HepG2 (cell line): ENCODE data around the gene MPC1. TPM values are rescaled to one million over a fixed set of nuclear protein-coding genes. Genes with fewer than 3 reads are reported as not detected.
A peak's percentile ranks its signal among the peaks of the same experiment; 100 is the strongest.

Source experiments
- ATAC-seq: fragments of 200-7000 bp; cut with Tn5 transposase; 3 replicates; pipeline ENCODE4 v1.9.1; 2020; ENCODE audit warnings: mild to moderate bottlenecking, moderate library complexity
- BruUV-seq: library from RNA; stranded (reverse); fragments of 400-500 nt; replicated peaks from 2 replicates; lab custom pipeline; 2021; lab: Mats Ljungman, UMichigan
- CTCF ChIA-PET: fragments of 300-600 bp; formaldehyde crosslinking; extraction: SDS; loops from one replicate; lab custom pipeline; 2021; ENCODE audit warnings: low total read pairs, inconsistent platforms, low intra/inter-chr PET ratio; lab: Yijun Ruan, JAX
- POLR2A ChIA-PET: fragments of 350-600 bp; sonication (Branson Sonifier 250); formaldehyde crosslinking; loops from one replicate; lab custom pipeline; 2020; ENCODE audit warnings: antibody characterized with exemption, inconsistent platforms; lab: Yijun Ruan, JAX
- DNase-seq: peaks from one replicate; pipeline ENCODE4 v3.0.0-alpha.2; 2015; ENCODE audit warnings: low spot score
- FAIRE-seq: peaks from 3 replicates; lab custom pipeline; 2011; peaks lifted over from hg19 to GRCh38; lab: Jason Lieb, UNC
- H2AFZ ChIP-seq: one replicate; pipeline ENCODE4 v1.6.1; 2011; ENCODE audit warnings: low read length, inconsistent platforms
- H3K27ac ChIP-seq: fragments of 300-600 bp; 3 replicates; pipeline ENCODE4 v1.8.0; 2011; ENCODE audit warnings: mixed run types, mild to moderate bottlenecking, mixed read lengths, low read length, inconsistent platforms; ENCODE audit not compliant: insufficient read depth; ENCODE audit errors: extremely low read length
- H3K27me3 ChIP-seq, 2 experiments: fragments of 200-600 bp in 1 of 2; 2 replicates in 1 of 2; 3 replicates in 1 of 2; pipeline versions ENCODE4 v1.6.0 to v1.8.0; 2011; ENCODE audit warnings: low read length in 2 of 2, mild to moderate bottlenecking in 2 of 2, moderate library complexity in 2 of 2, inconsistent platforms in 1 of 2; ENCODE audit not compliant: insufficient read depth in 2 of 2, control insufficient read depth in 1 of 2
- H3K36me3 ChIP-seq, 2 experiments: fragments of 200-600 bp in 1 of 2; replicated peaks in 1 of 2; 2 replicates in 1 of 2; 3 replicates in 1 of 2; pipeline versions ENCODE4 v1.5.1 to v1.8.0; 2011; ENCODE audit warnings: low read length in 2 of 2, inconsistent platforms in 1 of 2; ENCODE audit not compliant: insufficient read depth in 2 of 2, control insufficient read depth in 1 of 2
- H3K4me1 ChIP-seq: 2 replicates; pipeline ENCODE4 v1.5.1; 2012; ENCODE audit warnings: low read length, inconsistent platforms; ENCODE audit not compliant: insufficient read depth
- H3K4me2 ChIP-seq: 2 replicates; pipeline ENCODE4 v1.6.0; 2011; ENCODE audit warnings: low read depth, low read length, inconsistent platforms
- H3K4me3 ChIP-seq, 3 experiments: fragments of 200-600 bp in 1 of 3; sonication (generic), shearing (Covaris generic) in 1 of 3; replicated peaks in 1 of 3; 2 replicates each; pipeline ENCODE4 v1.5.1; 2011 to 2016; ENCODE audit warnings: low read length in 3 of 3, inconsistent platforms in 2 of 3, low read depth in 2 of 3, mild to moderate bottlenecking in 2 of 3, control low read depth in 1 of 3, mixed read lengths in 1 of 3; ENCODE audit not compliant: insufficient read depth in 1 of 3
- H3K79me2 ChIP-seq: one replicate; pipeline ENCODE4 v1.6.1; 2011; ENCODE audit warnings: low read length, inconsistent platforms; ENCODE audit not compliant: insufficient read depth
- H3K9ac ChIP-seq: 2 replicates; pipeline ENCODE4 v1.6.0; 2011; ENCODE audit warnings: mild to moderate bottlenecking, low read depth, low read length, inconsistent platforms; ENCODE audit not compliant: insufficient read depth
- H3K9me3 ChIP-seq: 2 replicates; pipeline ENCODE4 v1.5.1; 2012; ENCODE audit warnings: mild to moderate bottlenecking, low read length
- H4K20me1 ChIP-seq: 2 replicates; pipeline ENCODE4 v1.6.0; 2011; ENCODE audit warnings: inconsistent platforms, mild to moderate bottlenecking, low read length, moderate library complexity; ENCODE audit not compliant: insufficient read depth
- ATAD3A ChIP-seq: sonication (generic); formaldehyde crosslinking; IDR thresholded peaks from 2 replicates; pipeline ENCODE4 v1.4.0; 2020; ENCODE audit warnings: missing genetic modification reagents
- CEBPG ChIP-seq: IDR thresholded peaks from 2 replicates; pipeline ENCODE4 v1.6.1; 2016
- CREB1 ChIP-seq, 2 experiments: fragments of 450-650 bp in 1 of 2; IDR thresholded peaks; 2 replicates each; pipeline ENCODE4 v1.6.1; 2016 to 2017; ENCODE audit warnings: control low read depth in 1 of 2, mild to moderate bottlenecking in 1 of 2, missing compliant biosample characterization in 1 of 2, missing genetic modification characterization in 1 of 2
- EP300 ChIP-seq, 3 experiments: sonication (generic) in 1 of 3; formaldehyde crosslinking in 1 of 3; IDR thresholded peaks; 2 replicates each; pipeline versions ENCODE4 v1.5.1 to v1.6.1; 2011 to 2020; ENCODE audit warnings: low read depth in 2 of 3, low read length in 2 of 3, borderline replicate concordance in 1 of 3, improper control_type of control experiment in 1 of 3, mild to moderate bottlenecking in 1 of 3, missing genetic modification reagents in 1 of 3, moderate library complexity in 1 of 3
- ISL2 ChIP-seq: sonication (generic); formaldehyde crosslinking; IDR thresholded peaks from 2 replicates; pipeline ENCODE4 v1.5.0; 2020; ENCODE audit warnings: missing genetic modification reagents
- KDM6A ChIP-seq: IDR thresholded peaks from 2 replicates; pipeline ENCODE4 v1.6.1; 2016; ENCODE audit warnings: low read depth
- MEF2D ChIP-seq: sonication (generic); formaldehyde crosslinking; IDR thresholded peaks from 2 replicates; pipeline ENCODE4 v1.5.1; 2020; ENCODE audit warnings: mild to moderate bottlenecking, missing genetic modification reagents
- NR2C2 ChIP-seq: sonication (generic); formaldehyde crosslinking; IDR thresholded peaks from 2 replicates; pipeline ENCODE4 v1.4.0; 2020; ENCODE audit warnings: missing genetic modification reagents, mild to moderate bottlenecking, moderate library complexity, borderline replicate concordance
- PHF21A ChIP-seq: sonication (generic); formaldehyde crosslinking; IDR thresholded peaks from 2 replicates; pipeline ENCODE4 v1.5.0; 2020; ENCODE audit warnings: mild to moderate bottlenecking, missing genetic modification reagents
- SKI ChIP-seq: fragments of 450-650 bp; IDR thresholded peaks from one replicate; pipeline ENCODE4 v1.6.1; 2018; ENCODE audit warnings: mild to moderate bottlenecking; ENCODE audit not compliant: partially characterized antibody
- SMAD3 ChIP-seq: sonication (generic); formaldehyde crosslinking; IDR thresholded peaks from 2 replicates; pipeline ENCODE4 v1.4.0; 2020; ENCODE audit warnings: missing genetic modification reagents
- SOX5 ChIP-seq: IDR thresholded peaks from 2 replicates; pipeline ENCODE4 v1.6.1; 2016; ENCODE audit warnings: borderline replicate concordance
- SOX6 ChIP-seq, 2 experiments: fragments of 450-650 bp in 1 of 2; sonication (generic) in 1 of 2; formaldehyde crosslinking in 1 of 2; IDR thresholded peaks; 2 replicates each; pipeline versions ENCODE4 v1.4.0 to v1.6.1; 2017 to 2020; ENCODE audit warnings: antibody characterized with exemption in 1 of 2, mild to moderate bottlenecking in 1 of 2, missing genetic modification reagents in 1 of 2
- ZMAT3 ChIP-seq: sonication (generic); formaldehyde crosslinking; conservative IDR thresholded peaks from 2 replicates; pipeline ENCODE4 v1.7.0; 2021; ENCODE audit warnings: missing genetic modification reagents
- ZNF547 ChIP-seq: sonication (generic); formaldehyde crosslinking; IDR thresholded peaks from 2 replicates; pipeline ENCODE4 v1.5.1; 2020; ENCODE audit warnings: mild to moderate bottlenecking, missing genetic modification reagents
- ZNF569 ChIP-seq: sonication (generic); formaldehyde crosslinking; IDR thresholded peaks from 2 replicates; pipeline ENCODE4 v1.5.0; 2020; ENCODE audit warnings: mild to moderate bottlenecking, missing genetic modification reagents, moderate library complexity, borderline replicate concordance
- ZNF781 ChIP-seq: sonication (generic); formaldehyde crosslinking; IDR thresholded peaks from 2 replicates; pipeline ENCODE4 v1.5.1; 2020; ENCODE audit warnings: borderline replicate concordance, mild to moderate bottlenecking, missing genetic modification reagents; ENCODE audit errors: not compliant biosample characterization
- WGBS: methylation state at CpG from one replicate; pipeline ENCODE4 v1.1.6; 2017; ENCODE audit warnings: low lambda C conversion rate; 5-methylcytosine and 5-hydroxymethylcytosine counted together
- in situ Hi-C: cut with HindIII; loops from 2 replicates; pipeline ENCODE4 v1.10.0; 2017; ENCODE audit warnings: low pct_unique_long_range_greater_than_20kb; ENCODE audit not compliant: extremely low pct_ligation_motif_present
- intact Hi-C: fragments of 100-400 bp; cut with micrococcal nuclease; formaldehyde crosslinking; loops from one replicate; pipeline ENCODE4 v1.10.0; 2022; ENCODE audit not compliant: unreplicated experiment
- polyA plus RNA-seq, 8 experiments: library from polyadenylated mRNA; depleted of rRNA in 3 of 8; stranded (reverse) in 7 of 8; unstranded in 1 of 8; fragments of >200 nt; fragmentation: Illumina TruSeq in 4 of 8; extraction: Trizol in 4 of 8; gene quantifications; 2 replicates each; pipeline versions ENCODE4 v1.2.1 to v1.2.3, GENCODE V29; 2011 to 2016; ENCODE audit warnings: low read depth in 4 of 8, missing spikeins in 1 of 8, mixed read lengths in 1 of 8; ENCODE audit not compliant: insufficient read depth in 1 of 8
- total RNA-seq, 5 experiments: library from RNA; depleted of rRNA; stranded (reverse); fragments of >200 nt; fragmentation: Illumina TruSeq; extraction: Trizol; gene quantifications; 2 replicates each; pipeline ENCODE4 v1.2.3, GENCODE V29; 2016; ENCODE audit warnings: low read depth in 1 of 5
- TF ChIP-seq, protein P1 (sequence below): sonication (generic); formaldehyde crosslinking; IDR thresholded peaks from 2 replicates; pipeline ENCODE4 v1.8.1; 2023; ENCODE audit warnings: mild to moderate bottlenecking, missing genetic modification reagents
- TF ChIP-seq, protein P2 (sequence below): sonication (generic); formaldehyde crosslinking; IDR thresholded peaks from 2 replicates; pipeline ENCODE4 v1.9.0; 2021; ENCODE audit warnings: missing genetic modification reagents, mild to moderate bottlenecking, borderline replicate concordance
- TF ChIP-seq, protein P3 (sequence below): sonication (generic); formaldehyde crosslinking; IDR thresholded peaks from 2 replicates; pipeline ENCODE4 v1.4.0; 2020; ENCODE audit warnings: missing genetic modification reagents

MPC1 gene
- total and polyA plus RNA-seq, 2 of the 13 experiments (the other 11 are each of a cell fraction or from before 2014, with no cell fraction given): 189 to 214 TPM

DNA sequence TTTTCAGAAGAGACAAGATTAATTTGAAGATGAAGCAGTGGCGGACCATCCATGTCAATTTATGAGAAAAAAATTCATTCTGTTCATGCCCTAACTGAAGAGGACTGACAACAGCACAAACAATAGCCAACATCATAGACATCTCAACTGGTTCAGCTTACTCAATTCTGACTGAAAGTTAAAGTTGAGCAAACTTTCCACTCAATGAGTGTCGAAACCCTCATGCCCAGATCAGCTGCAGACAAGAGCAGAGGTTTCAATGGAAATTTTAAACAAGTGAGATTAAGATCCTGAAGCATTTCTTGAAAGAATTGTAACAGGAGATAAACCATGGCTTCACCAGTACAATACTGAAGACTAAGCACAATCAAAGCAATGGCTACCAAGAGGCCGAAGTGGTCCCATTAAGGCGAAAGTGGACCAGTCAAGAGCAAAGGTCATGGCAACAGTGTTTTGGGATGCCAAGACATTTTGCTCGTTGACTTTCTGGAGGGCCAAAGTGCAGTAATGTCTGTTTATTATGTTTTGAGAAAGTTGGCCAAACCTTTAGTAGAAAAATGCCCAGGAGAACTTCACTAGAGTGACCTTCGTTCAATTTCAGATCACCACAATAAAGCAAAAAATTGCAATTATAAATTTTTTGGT lies 34.3 kb downstream of the MPC1 start:
- Histone ChIP-seq H3K4me2 (peak overlapping the region; percentile 22; the same call in 1 of the 2 replicates), H3K9me3 (peaks cover 12% of the 10 kb centered on the region; the same call in 1 of the 2 replicates), H3K27ac (peak overlapping the region; percentile 38), H2AFZ (peak overlapping the region; percentile 29), H3K4me1 (peaks cover 93% of the 10 kb centered on the region), H3K9ac (no peak overlapping the region), H4K20me1 (no peaks in the 10 kb centered on the region), H3K4me3 (no peak overlapping the region), H3K27me3 (no peaks in the 10 kb centered on the region), H3K79me2 (peaks cover under 1% of the 10 kb centered on the region), H3K36me3 (no peaks in the 10 kb centered on the region)
- intact Hi-C loops: no loop called here
- in situ Hi-C loops: no loop called here
- 55% methylated on average over 6 of the region's 6 CpGs for WGBS
- BruUV-seq: no TSS peak
- CTCF ChIA-PET: no interaction called here
- FAIRE-seq (peak; percentile 57), DNase-seq (peak; percentile 70), ATAC-seq (peak; percentile 67)
- POLR2A ChIA-PET: interaction anchor here (1.0 kb wide), 1 partner anchor 12 kb away, joined by 5 read pairs; no protein-coding TSS in a partner anchor
- TF ChIP-seq SMAD3 (peak; percentile 46; the same call in 1 of the 2 replicates), SKI (no peak), ZMAT3 (CRISPR knock-in tag) (no peak), ISL2 (peak; percentile 56; the same call in 1 of the 2 replicates), MEF2D (CRISPR knock-in tag) (no peak), EP300 (IDR thresholded peaks at IDR 0.05; ENCODE audit: low read depth in 2 of 2, low read length in 2 of 2) (peak in 1 of 2 experiments; percentile 66; a peak in 2 of 4 replicates), EP300 (CRISPR knock-in tag; IDR thresholded peaks at IDR 0.05; ENCODE audit: borderline replicate concordance) (no peak), ZNF569 (CRISPR knock-in tag) (0 out of 2 replicates have a peak, but pooled peaks have one; percentile 33), CEBPG (peak; percentile 83), KDM6A (CRISPR knock-in tag) (0 out of 2 replicates have a peak, but pooled peaks have one; percentile 21), ZNF781 (CRISPR knock-in tag) (no peak), SOX6 (IDR thresholded peaks at IDR 0.05) (no peak), SOX6 (CRISPR knock-in tag; IDR thresholded peaks at IDR 0.05) (peak; percentile 77), NR2C2 (CRISPR knock-in tag) (peak; percentile 33; the same call in 1 of the 2 replicates), ZNF547 (CRISPR knock-in tag) (0 out of 2 replicates have a peak, but pooled peaks have one; percentile 34), SOX5 (CRISPR knock-in tag) (peak; percentile 70; the same call in 1 of the 2 replicates), PHF21A (CRISPR knock-in tag) (no peak), ATAD3A (CRISPR knock-in tag) (no peak), CREB1 (IDR thresholded peaks at IDR 0.05) (no peak), CREB1 (CRISPR knock-in tag; IDR thresholded peaks at IDR 0.05) (0 out of 2 replicates have a peak, but pooled peaks have one; percentile 38)
- TF ChIP-seq, protein P1, sequence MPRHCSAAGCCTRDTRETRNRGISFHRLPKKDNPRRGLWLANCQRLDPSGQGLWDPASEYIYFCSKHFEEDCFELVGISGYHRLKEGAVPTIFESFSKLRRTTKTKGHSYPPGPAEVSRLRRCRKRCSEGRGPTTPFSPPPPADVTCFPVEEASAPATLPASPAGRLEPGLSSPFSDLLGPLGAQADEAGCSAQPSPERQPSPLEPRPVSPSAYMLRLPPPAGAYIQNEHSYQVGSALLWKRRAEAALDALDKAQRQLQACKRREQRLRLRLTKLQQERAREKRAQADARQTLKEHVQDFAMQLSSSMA (CRISPR knock-in tag): no peak
- TF ChIP-seq, protein P2, sequence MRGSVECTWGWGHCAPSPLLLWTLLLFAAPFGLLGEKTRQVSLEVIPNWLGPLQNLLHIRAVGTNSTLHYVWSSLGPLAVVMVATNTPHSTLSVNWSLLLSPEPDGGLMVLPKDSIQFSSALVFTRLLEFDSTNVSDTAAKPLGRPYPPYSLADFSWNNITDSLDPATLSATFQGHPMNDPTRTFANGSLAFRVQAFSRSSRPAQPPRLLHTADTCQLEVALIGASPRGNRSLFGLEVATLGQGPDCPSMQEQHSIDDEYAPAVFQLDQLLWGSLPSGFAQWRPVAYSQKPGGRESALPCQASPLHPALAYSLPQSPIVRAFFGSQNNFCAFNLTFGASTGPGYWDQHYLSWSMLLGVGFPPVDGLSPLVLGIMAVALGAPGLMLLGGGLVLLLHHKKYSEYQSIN (CRISPR knock-in tag): no peak
- TF ChIP-seq, protein P3, sequence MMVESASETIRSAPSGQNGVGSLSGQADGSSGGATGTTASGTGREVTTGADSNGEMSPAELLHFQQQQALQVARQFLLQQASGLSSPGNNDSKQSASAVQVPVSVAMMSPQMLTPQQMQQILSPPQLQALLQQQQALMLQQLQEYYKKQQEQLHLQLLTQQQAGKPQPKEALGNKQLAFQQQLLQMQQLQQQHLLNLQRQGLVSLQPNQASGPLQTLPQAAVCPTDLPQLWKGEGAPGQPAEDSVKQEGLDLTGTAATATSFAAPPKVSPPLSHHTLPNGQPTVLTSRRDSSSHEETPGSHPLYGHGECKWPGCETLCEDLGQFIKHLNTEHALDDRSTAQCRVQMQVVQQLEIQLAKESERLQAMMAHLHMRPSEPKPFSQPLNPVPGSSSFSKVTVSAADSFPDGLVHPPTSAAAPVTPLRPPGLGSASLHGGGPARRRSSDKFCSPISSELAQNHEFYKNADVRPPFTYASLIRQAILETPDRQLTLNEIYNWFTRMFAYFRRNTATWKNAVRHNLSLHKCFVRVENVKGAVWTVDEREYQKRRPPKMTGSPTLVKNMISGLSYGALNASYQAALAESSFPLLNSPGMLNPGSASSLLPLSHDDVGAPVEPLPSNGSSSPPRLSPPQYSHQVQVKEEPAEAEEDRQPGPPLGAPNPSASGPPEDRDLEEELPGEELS (CRISPR knock-in tag): peak; percentile 36; the same call in 1 of the 2 replicates
